H4 (cell line): ENCODE measurements around the gene OBI1. TPM values are rescaled to one million over a fixed set of nuclear protein-coding genes. Genes with fewer than 3 reads are reported as not detected.

Experiments
- DNase-seq: peaks from one replicate; pipeline ENCODE4 v3.0.0-alpha.2; 2015; ENCODE audit warnings: low spot score
- total RNA-seq: library from RNA; depleted of rRNA; stranded (reverse); fragments of >200 nt; shearing (Covaris generic); gene quantifications from 2 replicates; pipeline ENCODE4 v1.2.3, GENCODE V29; 2014; rRNA removed

Gene OBI1
- total RNA-seq, 1 experiment from 2014 or later: 17.0 TPM

DNA sequence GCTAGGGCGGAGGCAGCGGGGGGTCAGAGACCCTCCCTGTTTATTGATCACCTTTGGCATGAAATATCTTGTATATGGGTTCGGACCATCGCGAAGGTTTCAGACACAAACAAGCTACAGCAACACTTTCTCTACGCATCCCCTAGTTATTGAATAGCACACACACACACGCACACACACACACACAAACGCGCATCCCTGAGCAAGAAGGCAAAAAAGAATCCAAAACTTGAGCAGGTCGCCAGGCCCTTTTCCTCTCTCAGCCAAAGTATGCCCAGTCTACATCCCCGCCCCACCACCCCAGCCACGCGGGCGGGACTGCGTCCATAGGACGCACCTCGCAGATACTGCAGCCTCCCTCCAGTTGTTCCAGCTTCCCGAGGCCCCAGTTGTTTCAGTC lies 71.6 kb downstream of the OBI1 start:
- no peak for DNase-seq

DNA sequence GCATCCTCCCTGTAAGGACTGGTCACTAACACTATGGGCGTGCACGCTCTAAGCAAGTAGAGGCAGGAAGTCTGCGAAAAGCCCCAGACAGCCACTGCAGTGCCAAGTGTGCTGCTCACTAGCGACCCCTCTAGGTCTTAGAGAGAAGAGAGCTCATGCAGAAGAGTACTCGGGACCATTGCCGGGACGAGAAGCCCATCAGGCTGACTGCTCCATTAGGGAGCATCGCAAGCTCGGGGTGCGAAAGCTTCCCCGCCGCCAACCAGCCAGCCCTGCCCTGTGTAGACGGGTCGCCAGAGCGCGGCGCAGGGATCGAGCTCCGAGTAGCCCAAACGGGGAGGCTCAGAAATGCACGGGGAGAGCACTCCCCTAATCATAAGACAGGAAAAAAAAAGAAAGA lies 72.2 kb downstream of the OBI1 start:
- no peak for DNase-seq

DNA sequence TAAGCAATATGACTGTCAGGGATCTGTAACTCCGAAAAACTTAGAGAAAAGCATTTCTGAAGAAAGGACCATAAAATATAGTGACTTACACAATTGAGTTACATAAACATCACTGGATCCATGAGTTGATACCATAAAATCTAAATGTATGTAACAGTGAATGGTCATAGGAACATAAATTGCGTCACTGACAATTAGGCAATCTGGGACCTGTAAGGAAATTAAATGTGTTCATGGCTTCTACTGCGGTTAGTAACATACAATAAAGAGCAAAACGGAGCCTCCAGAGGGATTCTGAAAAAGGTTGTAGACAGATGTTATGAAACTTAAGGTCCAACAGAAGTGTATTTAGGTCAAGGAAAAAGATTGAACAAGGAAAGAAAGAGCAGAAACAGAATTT lies 82.7 kb downstream of the OBI1 start:
- DNase-seq: no peak

DNA sequence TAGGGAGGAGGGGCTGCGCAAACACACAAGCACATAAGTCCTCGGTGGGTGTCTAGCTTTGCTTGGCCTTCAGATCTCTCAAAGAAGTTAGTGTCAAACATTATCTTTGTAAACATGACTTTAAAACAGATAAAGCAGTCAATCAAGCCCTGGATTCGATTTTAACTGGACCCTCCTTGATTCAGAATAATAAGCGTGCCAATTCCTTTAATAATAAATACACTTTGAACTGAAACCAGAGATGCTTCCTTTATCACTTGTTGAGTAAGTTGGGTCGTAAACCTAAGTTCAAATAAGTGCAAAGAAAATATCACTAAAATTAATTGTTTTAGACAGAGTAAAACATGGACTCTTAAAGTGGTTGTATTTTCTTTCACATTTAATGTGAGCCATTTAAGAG lies 86.5 kb downstream of the OBI1 start:
- DNase-seq: no peak

DNA sequence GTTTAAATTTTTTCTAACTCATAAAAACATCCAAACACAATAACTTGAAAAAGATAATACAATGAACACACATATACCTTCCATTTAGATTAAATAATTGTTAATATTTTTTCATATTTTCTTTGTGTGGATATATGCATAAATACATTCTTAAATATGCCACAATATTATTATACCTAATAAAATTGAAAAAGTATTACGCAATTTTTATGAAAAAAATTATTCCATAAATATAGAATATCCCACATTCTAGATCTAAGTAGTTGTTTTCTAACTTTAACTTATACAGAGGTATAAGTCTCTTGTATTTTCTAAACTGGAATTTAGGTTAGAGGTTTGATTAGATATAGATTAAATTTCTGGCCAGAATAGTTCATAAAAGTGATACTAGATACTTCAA lies 89.9 kb downstream of the OBI1 start:
- DNase-seq: no peak

DNA sequence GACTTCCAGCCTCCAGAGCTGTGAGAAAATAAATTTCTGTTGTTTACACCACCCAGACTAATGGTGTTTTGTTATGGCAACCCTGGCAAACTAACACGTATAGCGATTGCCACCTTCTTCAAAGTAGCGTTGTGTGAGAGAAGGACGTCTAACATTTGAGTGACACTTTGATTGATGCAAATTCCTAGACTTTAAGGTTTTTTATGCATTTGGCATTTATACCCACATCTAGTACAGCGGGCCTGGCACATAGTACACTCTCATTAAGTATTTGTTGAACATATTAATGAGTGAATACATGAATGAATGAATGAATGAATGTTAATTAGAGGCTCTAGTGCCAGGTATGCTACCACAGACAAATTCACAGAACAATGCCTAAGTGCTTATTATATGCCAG lies 92.3 kb downstream of the OBI1 start:
- no peak for DNase-seq

Other genes with a start within 250 kb of the OBI1 start
- not detected in 2 replicates for gene POU4F1, start 55.6 kb downstream of the OBI1 start, total RNA-seq